GM18873 (cell line): Measurements from ENCODE around the gene NVL.
A peak's percentile ranks its signal among the peaks of the same experiment; 100 is the strongest.

Experiments used
- ATAC-seq: cut with Tn5 transposase; IDR thresholded peaks from one replicate; pipeline ENCODE4 v1.9.1; 2021; ENCODE audit warnings: mild to moderate bottlenecking, moderate library complexity, moderate number of reproducible peaks; ENCODE audit not compliant: unreplicated experiment, low FRiP score

The NVL gene

DNA sequence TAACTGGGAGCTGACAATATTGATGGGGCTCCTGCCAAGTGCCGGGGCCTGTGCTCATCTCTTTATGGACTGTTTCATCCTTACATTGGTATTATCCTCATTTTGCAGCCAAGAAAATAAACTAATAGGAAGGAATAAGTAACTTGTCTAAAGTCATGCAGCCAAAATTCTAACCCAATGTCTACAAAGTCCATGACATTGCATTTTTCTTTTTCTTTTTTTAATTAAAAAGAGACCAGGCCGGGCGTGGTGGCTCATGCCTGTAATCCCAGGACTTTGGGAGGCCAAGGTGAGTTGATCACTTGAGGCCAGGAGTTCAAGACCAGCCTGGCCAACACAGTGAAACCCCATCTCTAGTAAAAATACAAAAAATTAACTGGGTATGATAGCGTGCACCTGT, 128.1 kb downstream of the NVL start:
- no peak for ATAC-seq

DNA sequence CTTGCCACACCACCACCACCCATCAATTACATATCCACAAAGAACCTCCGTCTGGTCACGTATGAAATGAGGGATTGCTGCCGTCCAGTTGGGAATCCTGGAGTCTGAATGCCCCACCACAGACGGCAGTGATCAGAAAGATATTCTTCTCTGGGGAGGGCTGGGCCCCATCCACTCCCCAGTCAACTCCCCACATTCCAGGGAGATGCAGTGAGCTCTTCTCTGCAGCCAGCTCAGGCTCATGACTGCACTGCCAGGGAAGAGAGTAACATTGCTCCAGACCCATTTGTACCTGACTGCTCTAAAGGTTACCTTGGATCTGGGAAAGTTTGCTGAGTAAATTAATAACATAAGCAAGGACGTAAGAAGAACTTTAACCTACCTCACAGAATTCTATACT, 128.6 kb downstream of the NVL start:
- ATAC-seq: no peak

DNA sequence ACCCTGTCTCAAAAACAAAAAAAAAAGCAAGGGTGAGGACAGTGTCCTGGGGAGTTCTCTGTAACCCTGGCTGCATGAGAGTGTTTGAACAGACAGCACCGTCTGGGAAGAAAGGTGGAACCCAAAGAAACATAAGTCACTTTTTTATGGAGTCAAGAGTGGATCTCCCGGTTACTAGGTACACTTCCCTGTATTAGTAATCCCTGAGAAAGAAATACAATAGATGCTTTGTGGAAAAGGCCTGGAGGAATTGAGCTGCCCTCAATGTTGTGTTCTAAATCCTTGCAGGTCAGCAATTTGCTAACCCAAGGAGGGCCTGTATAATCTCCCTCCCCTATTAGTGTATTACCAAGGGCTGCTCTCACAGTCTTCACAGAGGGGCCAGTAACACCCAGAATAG, 130.3 kb downstream of the NVL start:
- no peak for ATAC-seq

- ATAC-seq: no peak
Measured at GRCh38 chr1:224198572-224198971, 131.4 kb downstream of the NVL start.

DNA sequence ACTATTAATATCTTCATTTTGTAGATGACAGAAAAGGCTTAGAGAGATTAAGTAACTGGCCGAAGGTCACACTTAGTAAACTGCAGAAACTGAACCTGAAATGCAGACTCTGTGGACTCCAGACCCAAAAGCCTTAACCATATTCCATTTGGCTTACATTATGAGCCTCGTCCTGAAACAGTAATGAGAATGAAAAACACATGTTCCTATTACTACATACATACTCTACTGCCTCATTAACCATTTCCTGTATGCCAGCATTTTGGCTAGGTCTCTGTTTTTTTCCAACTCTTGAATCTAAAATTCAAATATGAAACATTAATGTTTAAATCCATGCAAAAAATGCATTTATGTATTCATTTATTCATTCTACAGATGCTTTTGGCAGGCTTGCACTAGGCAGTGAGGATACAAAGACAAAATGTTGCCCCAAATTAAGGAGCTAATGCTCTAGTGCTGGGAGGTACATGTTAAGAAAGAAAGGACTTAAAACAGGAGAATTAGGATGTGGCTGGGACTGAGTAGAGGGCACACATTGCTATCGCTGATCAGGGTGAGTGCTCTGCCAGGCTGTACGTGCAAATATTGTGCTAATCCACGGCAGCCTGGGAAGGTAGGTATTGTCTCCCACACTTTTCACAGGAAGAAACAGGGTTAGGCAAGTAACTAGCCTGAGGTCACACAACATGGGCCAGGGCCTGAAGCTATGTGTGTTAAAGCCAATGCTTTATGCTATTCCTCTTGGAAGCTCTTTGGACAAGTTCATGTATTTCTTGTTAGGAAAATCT, 133.0 kb downstream of the NVL start:
- no peak for ATAC-seq

- no peak for ATAC-seq
Measured at GRCh38 chr1:224193319-224193966, 136.5 kb downstream of the NVL start.

DNA sequence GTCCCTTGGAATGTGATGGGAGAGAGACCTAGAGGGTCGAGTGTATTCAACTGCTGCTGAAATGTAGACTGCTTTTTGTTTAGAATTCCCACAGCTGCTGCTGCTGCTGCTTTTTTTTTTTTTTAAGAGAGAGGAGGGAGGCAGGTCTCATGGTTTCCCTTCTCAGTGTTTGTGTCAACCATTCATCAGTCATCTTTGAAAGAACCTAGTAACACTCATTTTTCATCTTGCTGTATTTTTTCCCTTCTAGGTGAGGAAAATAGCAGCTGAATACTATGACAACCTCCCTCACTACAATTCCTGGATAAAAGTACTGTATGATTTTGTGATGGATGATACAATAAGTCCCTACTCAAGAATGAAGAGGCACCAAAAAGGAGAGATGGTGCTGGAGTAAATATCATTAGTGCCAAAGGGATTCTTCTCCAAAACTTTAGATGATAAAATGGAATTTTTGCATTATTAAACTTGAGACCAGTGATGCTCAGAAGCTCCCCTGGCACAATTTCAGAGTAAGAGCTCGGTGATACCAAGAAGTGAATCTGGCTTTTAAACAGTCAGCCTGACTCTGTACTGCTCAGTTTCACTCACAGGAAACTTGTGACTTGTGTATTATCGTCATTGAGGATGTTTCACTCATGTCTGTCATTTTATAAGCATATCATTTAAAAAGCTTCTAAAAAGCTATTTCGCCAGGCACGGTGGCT, 137.7 kb downstream of the NVL start:
- no peak for ATAC-seq

- ATAC-seq: no peak
Measured at GRCh38 chr1:224189561-224189960, 140.4 kb downstream of the NVL start.

DNA sequence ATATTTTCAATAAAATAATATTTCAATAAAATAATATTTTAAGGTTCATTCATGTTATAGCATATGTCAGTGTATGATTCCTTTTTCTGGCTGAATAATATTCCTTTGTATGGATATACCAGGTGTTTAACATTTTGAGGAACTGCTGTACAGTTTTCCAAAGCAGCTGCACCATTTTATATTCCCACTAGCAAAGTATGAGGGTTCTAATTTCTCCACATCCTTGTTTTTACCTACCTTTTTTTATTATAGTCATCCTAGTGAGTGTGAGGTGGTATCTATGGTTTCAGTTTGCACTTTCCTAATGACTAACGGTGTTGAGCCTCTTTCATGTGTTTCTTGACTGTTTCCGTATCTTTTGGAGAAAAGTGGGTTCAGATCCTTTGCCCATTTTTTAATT, 141.7 kb downstream of the NVL start:
- no peak for ATAC-seq

GRCh38 chr1:224185208-224185607, 144.8 kb downstream of the NVL start:
- no peak for ATAC-seq

DNA sequence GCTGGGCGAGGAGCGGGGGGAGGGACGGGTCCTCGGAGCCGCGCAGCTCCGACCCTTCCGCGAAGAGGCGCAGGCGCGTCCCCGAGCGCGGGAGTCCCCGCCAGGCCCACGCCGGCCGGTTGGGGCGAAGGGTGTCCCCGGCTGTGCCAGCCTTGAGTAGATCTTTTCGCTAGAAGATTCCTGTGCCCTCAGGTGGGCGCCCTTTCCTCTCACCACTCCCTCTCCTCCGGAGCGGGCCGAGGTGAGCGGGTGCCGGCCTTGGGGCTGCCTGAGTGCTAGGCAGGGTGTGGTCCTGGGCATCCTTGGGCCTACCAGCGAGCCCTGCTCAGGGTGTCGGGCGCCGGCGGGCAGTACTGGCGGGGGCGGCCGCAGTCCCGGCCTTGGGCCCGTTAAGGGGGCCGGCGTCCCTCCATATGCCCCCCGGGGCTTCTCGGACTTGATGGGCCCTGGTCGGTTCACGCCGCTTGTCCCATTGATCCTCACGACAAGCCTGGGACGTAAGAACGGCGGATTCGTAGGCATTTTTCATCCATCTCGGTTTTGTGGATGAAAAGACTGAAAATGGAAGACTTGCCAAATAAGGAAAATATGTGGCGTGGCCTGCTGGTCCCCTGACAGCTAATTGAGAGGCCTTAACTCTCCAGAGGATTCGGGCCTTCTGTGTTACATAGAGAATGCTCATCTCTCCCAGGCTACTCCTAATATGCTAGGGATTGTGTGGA, 146.2 kb downstream of the NVL start:
- peak; percentile 47 for ATAC-seq

DNA sequence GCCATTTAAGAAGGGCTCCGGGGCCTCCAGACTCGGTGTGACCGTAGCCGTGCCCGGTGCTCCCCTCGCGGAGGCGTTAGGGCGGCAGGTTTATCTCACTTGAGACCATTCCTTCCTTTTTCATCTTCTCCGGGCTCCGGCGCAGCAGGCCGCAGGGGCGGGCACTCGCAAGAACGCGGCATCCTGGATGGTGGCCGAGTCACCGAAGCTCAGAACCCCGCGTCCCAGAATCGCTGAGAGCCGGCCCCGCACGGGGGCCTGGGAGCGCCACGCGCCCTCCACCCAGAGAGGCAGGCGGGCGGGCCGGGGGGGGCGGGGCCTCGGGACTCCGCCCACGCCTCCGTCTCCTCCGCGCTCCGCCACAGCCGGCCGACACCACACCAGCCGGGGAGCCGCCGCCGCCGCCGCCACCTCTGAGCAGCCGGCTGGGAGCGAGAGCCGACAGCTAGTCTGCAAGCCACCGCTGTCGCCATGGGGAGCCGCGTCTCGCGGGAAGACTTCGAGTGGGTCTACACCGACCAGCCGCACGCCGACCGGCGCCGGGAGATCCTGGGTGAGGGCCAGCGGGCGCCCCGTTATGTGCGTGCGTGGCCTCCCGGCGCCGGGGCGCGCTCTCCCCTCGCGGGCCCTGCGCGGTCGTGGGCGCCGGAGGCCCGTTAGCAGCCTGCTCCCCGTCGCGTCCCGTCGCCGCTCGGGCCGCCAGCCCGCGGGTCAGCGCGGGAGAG, 146.9 kb downstream of the NVL start, which contains the start of gene DEGS1:
DEGS1 (plus strand) TSS at position 375 of the 725 bp plus-strand sequence; CDS start at position 472, 97 bp downstream.
- ATAC-seq: peak; percentile 47

GRCh38 chr1:224182057-224182865, 147.7 kb downstream of the NVL start:
- ATAC-seq: peak; percentile 40

GRCh38 chr1:224181453-224181810, 148.5 kb downstream of the NVL start:
- no peak for ATAC-seq

- no peak for ATAC-seq
Measured at GRCh38 chr1:224180783-224181452, 149.1 kb downstream of the NVL start.

GRCh38 chr1:224178894-224179293, 151.1 kb downstream of the NVL start:
- ATAC-seq: no peak

GRCh38 chr1:224177356-224177999, 152.5 kb downstream of the NVL start:
- ATAC-seq: no peak
